Bronchial epithelial cell (primary cell): ENCODE data around the gene PIWIL4. TPM values are rescaled to one million over a fixed set of nuclear protein-coding genes. Genes with fewer than 3 reads are reported as not detected.
A peak's percentile ranks its signal among the peaks of the same experiment; 100 is the strongest.

Experiments used
- DNase-seq: peaks from one replicate; pipeline ENCODE4 v3.0.0-alpha.2; 2010; ENCODE audit warnings: low read depth
- FAIRE-seq: peaks from 2 replicates; lab custom pipeline; 2011; peaks lifted over from hg19 to GRCh38; lab: Jason Lieb, UNC
- H3K27me3 ChIP-seq: 2 replicates; pipeline ENCODE4 v1.5.1; 2011; ENCODE audit warnings: low read length; ENCODE audit not compliant: control insufficient read depth, insufficient read depth
- H3K36me3 ChIP-seq: 2 replicates; pipeline ENCODE4 v1.5.1; 2011; ENCODE audit warnings: low read length; ENCODE audit not compliant: control insufficient read depth, insufficient read depth
- H3K4me3 ChIP-seq: 2 replicates; pipeline ENCODE4 v1.5.1; 2011; ENCODE audit warnings: mild to moderate bottlenecking, low read depth, low read length, control low read depth
- total RNA-seq: library from RNA; depleted of rRNA; stranded (reverse); fragments of >200 nt; gene quantifications from 2 replicates; pipeline ENCODE4 v1.2.1, GENCODE V29; 2014
- TF ChIP-seq, protein P1 (sequence below): IDR thresholded peaks from 2 replicates; pipeline ENCODE4 v1.5.1; 2011; ENCODE audit warnings: mild to moderate bottlenecking, moderate library complexity, low read length, control low read depth, inconsistent platforms; ENCODE audit not compliant: insufficient read depth, severe bottlenecking

Gene PIWIL4
- total RNA-seq, 1 donor from 2014 or later = 0.79 TPM

DNA sequence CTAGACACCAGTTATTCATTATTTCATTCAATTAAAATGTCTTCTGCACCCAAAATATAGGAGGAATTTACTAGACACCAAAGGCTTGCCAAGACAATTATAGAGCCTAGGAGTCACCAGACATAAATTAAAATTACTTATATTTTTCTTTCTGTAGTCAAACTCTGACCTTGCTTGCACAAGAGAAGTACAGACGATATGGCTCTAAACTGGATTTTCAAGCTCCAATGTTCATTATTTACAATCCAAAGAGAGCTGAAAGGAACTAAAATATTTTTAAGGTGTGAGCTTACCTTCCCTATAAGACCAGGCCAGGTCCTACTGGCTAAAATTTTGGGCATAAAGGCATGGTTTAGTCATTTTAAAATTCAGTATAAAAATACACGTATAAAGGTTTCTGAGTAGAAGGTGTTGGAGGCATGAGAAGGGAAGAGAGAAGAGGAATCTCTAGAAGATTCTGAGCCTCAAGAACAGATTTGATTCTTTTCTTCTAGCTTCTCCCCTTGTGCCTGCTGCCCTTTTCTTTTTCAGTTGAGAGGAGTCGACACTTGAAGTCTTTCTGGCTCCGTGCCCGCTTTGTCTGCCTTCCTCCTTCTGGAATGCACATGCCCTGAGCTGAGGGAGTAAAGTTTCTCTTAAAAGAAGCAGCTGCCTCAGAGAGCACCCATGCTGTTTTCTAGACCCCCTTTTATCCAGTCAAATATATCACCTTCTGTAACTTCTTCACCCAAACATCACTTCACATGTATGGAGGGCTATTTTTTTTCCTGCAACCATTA lies 41.4 kb upstream of the PIWIL4 start:
- DNase-seq (peak; percentile 63), FAIRE-seq (no peak)
- TF ChIP-seq, protein P1, sequence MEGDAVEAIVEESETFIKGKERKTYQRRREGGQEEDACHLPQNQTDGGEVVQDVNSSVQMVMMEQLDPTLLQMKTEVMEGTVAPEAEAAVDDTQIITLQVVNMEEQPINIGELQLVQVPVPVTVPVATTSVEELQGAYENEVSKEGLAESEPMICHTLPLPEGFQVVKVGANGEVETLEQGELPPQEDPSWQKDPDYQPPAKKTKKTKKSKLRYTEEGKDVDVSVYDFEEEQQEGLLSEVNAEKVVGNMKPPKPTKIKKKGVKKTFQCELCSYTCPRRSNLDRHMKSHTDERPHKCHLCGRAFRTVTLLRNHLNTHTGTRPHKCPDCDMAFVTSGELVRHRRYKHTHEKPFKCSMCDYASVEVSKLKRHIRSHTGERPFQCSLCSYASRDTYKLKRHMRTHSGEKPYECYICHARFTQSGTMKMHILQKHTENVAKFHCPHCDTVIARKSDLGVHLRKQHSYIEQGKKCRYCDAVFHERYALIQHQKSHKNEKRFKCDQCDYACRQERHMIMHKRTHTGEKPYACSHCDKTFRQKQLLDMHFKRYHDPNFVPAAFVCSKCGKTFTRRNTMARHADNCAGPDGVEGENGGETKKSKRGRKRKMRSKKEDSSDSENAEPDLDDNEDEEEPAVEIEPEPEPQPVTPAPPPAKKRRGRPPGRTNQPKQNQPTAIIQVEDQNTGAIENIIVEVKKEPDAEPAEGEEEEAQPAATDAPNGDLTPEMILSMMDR = no peak

DNA sequence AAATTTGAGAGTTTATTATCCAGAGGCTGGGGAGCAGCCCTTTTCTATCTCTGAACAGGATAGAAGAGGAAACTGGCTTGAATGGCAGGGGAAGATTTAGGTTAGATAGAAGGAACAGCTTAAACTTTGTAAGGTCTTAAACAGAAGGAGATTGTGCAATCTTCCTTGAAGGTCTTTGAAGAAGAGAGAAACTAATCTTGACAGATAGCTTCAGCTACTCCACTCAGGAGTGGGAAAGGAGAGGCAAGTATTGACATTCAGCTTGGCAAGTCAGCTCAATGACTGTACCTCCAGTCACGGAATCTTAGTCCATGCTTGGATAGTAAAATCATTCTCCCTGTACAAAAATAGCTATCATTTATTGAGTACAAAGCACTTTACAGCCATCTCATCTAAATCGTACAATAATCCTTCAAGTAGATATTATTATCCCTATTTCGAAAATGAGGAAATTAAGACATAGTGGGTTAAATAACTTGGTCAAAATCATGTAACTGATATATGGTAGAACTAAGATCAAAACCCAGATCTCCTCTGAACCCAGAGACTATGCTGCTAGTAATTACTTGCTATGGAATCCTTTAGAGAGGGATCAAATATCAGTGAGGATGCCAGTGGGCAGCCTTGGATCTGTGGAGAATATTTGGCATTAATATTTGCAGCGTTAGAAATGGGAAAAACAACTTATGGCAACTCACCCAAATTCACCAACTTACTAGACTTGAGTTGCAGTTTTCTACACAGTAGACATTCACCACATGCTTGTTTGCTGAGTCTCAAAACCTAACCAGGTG lies 40.3 kb upstream of the PIWIL4 start:
- DNase-seq (peak; percentile 68), FAIRE-seq (no peak)
- H3K27me3 ChIP-seq = no peaks in the 10 kb centered on the region
- no peaks in the 10 kb centered on the region for H3K36me3 ChIP-seq
- no peak overlapping the region for H3K4me3 ChIP-seq
- TF ChIP-seq, protein P1 = no peak

More for the DNA sequence above, 41.4 kb upstream of the PIWIL4 start:
- H3K4me3 ChIP-seq = no peak overlapping the region
- no peaks in the 10 kb centered on the region for H3K36me3 ChIP-seq
- no peaks in the 10 kb centered on the region for H3K27me3 ChIP-seq

DNA sequence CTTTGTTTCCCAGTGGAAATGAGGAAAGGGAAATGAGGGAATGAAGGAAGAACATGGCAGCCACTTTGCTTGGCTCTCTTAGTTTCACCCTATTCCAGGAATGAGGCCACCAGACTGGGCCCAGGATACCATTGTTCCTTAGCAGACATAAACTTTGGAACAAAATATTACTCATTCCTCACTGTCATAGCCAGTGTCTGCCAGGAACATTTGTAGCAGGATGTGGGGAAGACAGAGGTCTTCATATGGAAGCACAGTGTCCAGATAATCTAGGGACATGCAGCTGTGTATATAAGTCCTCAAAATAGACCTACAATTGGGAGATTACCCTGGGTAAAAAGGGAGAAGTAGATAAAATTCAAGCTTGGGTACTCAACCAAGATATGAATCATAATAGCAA lies 38.6 kb upstream of the PIWIL4 start:
- no peak for FAIRE-seq

DNA sequence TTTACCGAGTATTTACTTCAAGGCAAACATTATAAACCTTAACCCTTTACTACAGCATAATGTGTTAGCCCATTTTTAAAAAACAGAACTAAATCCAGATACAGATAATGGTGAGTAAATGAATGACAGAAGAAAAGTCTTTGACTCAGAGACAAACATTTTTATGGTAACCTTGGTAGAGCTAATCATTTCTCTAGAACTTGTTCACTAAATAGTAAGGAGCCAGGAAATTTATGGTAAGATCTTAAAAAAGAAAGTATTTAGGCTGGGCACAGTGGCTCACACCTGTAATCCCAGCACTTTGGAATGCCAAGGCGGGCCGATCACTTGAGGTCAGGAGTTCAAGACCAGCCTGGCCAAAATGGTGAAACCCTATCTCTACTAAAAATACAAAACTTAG lies 35.0 kb upstream of the PIWIL4 start:
- FAIRE-seq = no peak
- no peak overlapping the region for H3K4me3 ChIP-seq

More for the DNA sequence above, 38.6 kb upstream of the PIWIL4 start:
- TF ChIP-seq, protein P1 = no peak
- no peaks in the 10 kb centered on the region for H3K36me3 ChIP-seq
- no peak overlapping the region for H3K4me3 ChIP-seq
- no peak for DNase-seq
- no peaks in the 10 kb centered on the region for H3K27me3 ChIP-seq

DNA sequence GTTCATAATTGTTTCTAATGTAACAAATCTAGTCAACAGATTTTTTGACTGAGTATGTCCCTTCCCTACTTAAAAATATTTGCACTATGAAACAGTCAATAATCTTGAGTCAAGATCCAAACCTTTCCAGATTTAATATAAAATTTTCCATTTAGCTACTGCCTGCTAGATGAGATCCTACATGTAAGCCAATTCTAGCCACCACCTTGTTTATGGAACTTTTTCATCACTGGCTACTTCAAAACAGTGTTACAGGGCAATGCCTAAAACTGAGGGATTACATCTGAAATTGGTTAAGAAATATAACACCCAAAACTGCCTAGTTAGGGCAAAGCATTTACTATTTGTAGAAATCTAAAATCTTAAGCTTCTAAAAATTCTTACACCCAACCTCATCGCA lies 34.0 kb upstream of the PIWIL4 start:
- TF ChIP-seq, protein P1 = no peak
- Histone ChIP-seq H3K36me3 (no peaks in the 10 kb centered on the region), H3K4me3 (no peak overlapping the region), H3K27me3 (no peaks in the 10 kb centered on the region)
- FAIRE-seq = no peak
- DNase-seq = no peak

More for the DNA sequence above, 35.0 kb upstream of the PIWIL4 start:
- TF ChIP-seq, protein P1 = no peak
- no peak for DNase-seq
- Histone ChIP-seq H3K36me3 (no peaks in the 10 kb centered on the region), H3K27me3 (no peaks in the 10 kb centered on the region)
